K562 treated with DMSO at 1 percent for 4 hours (cell line): ENCODE results near the gene PDK3. TPM values are rescaled to one million over a fixed set of nuclear protein-coding genes. Genes with fewer than 3 reads are reported as not detected.

Source experiments
- total RNA-seq: library from RNA; unstranded; fragments of 300-600 nt; gene quantifications from 2 replicates; pipeline ENCODE4 v1.2.3, GENCODE V29; 2022; ENCODE audit not compliant: insufficient read depth

Gene PDK3
- total RNA-seq: 0.62 and 0.93 TPM in 2 replicates

GRCh38 chrX:24464836-24465531 lies at the start of gene PDK3:
Gene PDK3 (plus strand): TSS chrX:24465286. CDS start chrX:24465456, 170 bp downstream.

Other genes starting within 250 kb of the PDK3 start
- gene SUPT20HL2, start 151.2 kb upstream of the PDK3 start, total RNA-seq: not detected in 2 replicates
- not detected in 2 replicates for gene SUPT20HL1, start 104.6 kb upstream of the PDK3 start, total RNA-seq
- not detected in 2 replicates for gene PCYT1B, start 182.1 kb downstream of the PDK3 start, total RNA-seq
- 13.0 and 13.2 TPM in 2 replicates for gene POLA1, start 228.6 kb downstream of the PDK3 start, total RNA-seq